Measurements from ENCODE around the gene SYT2.

SYT2 gene

DNA sequence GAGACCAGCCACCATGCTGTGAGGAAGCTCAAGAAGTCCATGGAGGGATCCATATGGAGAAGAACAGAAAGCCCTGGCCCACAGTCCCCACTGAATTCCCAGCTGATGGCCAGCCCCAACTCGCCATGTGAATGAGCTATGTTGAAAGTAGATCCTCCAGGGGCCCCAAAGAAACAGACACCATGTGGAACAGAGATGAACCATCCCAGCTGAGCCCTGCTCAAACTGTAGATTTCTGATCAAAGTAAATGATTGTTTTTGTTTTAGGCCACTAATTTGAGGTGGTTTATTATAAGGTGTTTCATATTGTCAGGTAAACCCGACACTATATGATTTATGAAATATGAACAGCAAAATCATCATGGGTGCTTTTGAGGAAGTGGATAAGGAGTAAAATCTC is 32.8 kb downstream of the SYT2 start:
- no peak for DNase-seq (ENCODE audit: low read depth)

DNA sequence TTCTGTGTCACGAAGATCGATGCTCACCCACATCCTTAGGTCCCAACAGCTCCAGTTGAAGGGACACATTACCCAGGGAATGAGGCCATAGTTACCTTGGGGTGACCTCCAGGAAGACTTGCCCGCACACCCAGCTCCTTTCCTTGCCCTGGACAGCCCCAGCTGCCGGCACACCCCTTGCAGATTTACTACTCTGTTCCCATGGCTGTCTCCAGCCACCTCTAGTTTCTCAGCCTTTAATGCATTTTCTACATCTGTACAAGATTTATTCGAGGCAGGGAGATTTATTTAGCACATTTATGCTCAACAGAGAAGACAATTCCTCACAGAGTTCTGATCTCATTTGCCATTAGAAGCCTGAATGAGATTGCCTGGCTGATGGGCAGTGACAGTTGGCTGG is 36.7 kb downstream of the SYT2 start:
- DNase-seq (ENCODE audit: low read depth): no peak

DNA sequence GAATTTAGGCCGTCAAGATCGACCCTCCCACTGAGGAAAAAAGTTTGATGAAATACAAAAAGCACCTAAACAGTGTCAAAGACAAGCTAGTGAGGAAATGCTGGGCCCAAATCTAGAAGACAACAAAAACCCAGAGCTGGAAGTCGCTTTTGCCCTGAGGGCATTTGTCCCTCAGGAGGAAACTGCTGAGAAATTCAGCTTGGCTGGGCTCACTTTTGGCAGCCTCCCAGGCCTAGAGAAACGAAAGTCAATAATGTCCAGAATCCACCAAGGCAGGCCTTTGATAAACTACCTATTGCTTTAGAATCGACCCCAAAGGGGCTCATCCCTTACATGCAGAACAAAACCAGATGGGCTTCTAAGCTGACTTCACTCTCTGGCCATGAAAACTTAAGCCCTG is 38.9 kb downstream of the SYT2 start:
- no peak for DNase-seq (ENCODE audit: low read depth)

DNA sequence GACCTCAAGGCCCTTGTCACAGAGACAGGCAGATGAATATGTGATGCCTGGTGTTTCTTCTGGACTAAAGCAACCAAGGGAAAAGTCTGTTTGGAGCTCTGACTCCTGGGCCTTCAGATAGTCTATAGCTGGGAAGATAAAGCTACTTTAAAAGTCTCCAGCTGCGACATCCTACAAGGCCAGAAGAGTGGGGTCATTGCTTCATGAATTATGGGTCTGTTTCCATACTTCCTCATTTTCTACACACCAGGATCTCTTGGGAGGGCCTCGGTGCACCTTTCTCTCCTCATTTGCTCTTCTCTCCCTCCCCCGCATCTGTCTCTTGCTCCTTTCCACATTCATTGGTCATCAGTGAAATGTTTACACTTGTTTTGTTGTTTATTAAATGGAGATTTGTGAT is 44.8 kb downstream of the SYT2 start:
- DNase-seq (ENCODE audit: low read depth): no peak

DNA sequence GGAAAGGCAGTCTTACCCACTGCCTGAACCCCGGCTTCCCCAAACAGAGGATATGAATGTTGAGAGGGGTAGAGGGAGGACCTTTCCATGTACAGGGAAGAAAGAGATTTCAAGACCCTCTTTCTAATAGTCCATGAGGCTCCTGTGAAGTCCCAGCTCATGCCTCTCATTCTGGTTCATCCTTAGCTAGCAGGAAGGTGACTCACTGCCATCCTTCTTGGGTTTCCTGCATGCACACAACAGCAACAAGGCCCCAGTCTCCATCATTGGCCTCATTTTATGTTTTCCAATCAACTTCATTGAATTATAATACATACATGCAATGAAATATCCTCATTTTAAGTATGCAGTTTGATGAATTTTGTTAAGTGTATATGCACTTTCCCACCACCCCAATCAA is 46.2 kb downstream of the SYT2 start:
- DNase-seq (ENCODE audit: low read depth): no peak

DNA sequence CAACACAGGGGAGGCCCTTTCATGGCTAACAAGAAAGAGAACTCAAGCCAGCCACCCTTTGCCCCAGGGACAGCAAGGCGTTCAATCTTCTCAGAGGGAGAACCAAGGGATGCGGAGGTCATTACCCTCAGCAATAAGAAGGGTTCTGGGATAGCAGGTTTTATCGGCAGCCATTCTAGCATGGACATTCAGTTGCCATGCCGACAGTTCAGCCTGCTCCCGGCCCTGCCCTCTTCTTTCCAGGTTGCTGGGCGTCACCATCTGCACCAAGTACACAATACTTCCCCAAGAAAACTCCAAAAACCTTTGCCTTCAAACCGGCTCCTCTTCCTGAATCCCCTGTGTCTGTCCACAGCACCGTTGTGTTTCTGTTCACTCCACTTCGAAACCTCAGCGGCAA is 47.1 kb downstream of the SYT2 start:
- DNase-seq (ENCODE audit: low read depth): no peak

DNA sequence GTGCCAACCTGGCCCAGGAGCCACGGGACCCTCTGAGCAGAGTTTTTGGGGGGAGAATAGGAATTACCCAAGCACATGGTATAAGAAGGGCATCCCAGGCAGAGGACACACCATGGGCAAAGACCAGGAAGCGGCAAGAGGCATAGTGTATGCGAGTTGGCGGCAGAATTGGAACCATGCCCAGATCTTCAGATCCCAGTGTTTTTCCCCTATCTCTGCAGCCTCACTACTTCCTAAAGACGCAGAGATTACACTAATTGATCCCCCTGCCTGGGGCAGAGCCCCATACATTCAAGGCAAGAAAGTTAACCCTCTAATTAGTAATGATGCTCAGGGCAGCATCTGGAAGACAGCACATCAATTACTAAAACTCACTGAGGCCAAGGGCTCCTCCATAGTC is 48.2 kb downstream of the SYT2 start:
- DNase-seq (ENCODE audit: low read depth): no peak

DNA sequence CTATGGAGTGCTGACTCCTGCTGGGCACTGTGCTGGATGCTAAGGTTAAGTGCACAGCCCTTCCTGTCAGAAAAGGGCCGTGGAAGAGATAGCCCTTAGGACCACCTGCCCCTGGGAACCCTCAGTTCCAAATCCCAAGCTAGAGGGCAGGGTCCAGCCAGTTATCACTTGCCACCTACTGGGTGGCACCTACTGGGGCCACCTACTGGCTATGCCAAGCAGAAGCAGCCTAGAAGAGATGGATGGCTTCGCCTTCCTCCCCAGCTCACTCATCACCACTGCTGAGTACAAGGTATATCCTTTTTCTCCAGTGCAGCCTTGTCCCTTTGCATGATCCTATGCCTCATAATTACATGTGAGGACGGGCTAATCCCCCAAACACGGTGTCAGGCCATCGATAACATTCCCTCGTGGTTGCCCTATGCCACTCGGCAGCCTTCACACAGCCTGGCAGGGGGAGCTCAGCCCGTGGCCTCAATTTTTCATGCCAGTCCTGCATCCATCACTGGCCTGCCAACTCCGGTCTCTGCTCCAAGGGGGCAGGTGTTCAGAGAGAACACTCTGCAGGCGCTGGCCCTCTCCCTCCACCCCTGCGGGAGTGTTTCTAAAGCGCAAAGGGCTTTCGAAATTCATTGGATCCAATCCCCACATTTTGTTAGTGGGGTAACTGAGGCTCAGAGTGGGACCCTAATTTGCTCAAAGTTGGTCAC is 49.0 kb downstream of the SYT2 start:
- DNase-seq (ENCODE audit: low read depth): no peak

DNA sequence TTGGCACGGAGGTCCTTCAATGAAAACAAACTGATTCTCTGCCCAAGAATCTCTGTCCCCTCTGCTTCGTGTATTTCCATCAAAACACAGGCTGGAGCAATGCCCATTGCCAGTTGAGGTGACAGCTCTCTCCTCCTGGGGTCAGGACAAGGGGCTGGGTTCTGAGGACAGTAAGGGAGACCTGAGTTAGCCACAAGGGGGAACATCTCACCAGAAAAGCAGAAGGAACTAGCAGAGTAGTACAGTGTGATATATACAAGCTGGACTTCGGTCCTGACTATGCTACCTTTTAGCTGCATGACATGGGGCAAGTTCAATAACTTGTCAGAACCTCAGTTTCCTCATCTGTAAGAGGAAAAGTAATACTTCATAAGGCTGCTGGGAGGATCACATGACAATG is 50.3 kb downstream of the SYT2 start:
- no peak for DNase-seq (ENCODE audit: low read depth)

DNA sequence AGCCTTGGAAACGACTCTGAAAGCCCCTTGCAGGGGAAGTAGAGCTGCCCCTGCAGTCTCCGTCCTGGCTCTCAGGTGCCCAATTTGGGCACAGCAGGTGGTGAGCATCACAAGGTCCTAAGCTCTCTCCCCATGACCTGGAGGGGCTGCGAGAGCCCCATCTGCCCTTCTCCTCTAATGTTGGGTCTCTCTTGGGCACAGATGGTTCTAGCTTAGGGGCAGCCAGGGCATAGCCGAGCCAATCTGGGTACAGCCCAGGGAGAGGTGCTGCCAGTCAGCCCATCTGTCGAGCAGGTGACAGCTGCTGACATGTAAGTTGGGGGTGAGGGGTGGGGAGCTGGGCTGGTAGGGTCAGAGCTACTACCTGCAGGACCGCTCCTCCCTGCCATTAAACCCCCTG is 50.7 kb downstream of the SYT2 start:
- DNase-seq (ENCODE audit: low read depth): no peak

DNA sequence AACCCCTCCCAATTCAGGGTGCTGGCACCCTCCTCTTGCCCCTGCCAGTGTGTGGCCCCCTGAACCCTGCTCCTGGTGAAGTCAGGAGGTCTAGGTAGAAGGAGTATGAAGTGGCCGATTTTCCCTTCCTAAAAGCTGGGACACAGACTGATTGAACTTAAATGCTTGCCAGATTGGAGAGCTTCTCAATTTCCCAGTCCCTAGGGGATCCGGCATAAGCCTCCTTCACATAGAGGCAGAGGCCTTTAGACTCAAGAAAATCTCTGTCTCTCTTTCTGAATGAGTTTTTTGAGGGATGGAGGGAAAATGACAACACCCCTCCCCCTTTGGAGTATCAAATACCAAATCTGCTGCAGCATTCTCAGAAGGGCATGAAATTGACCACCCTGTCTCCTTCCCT is 51.5 kb downstream of the SYT2 start:
- DNase-seq (ENCODE audit: low read depth): no peak

DNA sequence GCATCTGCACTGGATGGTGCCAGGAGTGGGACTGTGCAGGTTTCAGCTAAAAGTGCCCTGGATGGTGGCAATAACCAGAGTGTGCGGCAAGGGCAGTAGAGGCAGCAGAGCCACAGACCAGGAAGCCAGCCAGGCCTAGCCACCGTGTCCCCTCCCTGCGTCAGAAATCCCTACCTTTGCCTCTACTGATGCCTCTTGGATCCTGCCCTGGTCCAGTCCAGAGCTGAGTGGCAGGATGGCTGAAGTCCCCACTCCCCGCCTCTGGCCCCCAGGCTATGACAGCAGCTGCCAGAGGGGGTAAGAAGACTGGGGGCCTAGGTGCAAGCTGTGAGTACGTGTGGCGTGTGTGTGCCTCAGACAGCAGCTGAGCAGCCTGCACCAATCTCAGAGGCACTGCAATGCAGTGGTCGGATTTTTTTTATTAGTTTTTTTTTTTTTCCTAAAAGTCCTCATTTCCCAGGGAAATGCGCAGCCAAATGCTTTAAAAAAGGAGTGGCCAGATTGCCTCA is 51.9 kb downstream of the SYT2 start:
- DNase-seq (ENCODE audit: low read depth): no peak

DNA sequence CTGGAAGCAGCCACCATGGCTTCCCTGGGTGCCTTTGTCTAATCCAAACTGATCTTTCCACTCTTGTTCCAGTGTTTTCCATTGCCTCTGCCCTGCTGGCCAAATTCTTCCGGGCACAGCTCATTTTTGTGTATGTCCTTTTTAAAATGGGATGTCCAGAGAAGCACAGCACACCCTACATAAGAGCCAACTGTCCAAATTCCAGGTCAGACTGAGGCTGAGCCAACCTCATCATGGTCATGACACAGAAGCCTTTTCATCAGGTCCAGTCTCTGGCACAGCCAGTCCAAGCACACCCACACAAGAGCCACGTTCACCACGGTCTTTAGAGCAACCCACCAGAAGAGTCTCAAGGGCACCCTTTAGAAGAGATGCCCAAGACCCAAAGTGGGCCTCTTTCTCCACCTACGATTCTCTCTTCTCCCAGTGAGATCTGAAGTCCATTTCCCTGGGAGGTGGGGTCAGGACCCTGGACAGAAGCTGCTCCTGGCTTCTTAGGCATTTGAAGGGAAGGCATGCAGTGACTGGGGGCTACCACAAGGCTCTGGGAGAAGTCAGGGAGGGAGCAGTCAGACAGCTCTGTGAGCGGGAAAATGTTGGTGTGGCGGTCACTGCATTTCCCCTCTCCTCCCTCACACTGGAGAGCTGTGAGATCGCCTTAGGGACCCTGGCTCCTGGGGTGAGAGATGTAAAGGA is 53.2 kb downstream of the SYT2 start:
- no peak for DNase-seq (ENCODE audit: low read depth)

DNA sequence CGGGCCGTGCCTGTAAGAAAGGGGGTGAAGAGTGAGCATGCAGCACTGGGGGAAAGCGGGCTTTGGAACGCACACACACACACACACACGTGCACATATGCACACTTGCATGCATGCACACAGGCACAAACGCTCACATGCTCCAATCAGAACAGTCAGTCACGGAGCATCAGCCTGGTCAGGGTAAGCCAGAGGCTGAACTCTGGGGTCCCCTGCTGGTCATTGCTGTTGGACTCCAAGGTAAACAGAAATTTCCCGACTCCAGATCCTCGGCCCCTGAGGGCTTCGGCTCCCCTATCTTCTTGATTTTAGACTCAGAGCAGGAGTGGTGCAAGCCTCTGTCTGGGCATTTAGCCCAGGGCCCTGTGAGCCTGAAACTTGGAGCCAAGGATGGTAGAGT is 54.2 kb downstream of the SYT2 start:
- DNase-seq (ENCODE audit: low read depth): no peak

DNA sequence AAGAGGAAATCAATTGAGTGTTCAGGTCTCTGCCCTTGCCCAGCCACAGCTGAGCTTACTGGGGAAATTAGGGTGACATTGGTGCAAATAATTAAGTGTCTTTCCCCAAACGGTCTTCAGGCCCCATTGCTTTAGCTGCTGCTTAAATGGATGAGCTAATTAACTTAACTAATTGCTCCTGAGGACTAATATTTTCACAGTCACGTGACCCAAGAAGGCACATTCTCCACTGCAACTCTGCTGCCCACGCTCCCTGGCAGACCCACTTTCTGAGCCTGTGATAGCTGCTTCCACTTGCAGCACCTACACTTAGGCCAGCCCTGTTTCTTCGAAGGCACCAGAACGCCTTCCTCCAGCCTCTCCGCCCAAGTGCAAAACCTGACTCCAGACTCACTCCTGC is 56.2 kb downstream of the SYT2 start:
- DNase-seq (ENCODE audit: low read depth): no peak

DNA sequence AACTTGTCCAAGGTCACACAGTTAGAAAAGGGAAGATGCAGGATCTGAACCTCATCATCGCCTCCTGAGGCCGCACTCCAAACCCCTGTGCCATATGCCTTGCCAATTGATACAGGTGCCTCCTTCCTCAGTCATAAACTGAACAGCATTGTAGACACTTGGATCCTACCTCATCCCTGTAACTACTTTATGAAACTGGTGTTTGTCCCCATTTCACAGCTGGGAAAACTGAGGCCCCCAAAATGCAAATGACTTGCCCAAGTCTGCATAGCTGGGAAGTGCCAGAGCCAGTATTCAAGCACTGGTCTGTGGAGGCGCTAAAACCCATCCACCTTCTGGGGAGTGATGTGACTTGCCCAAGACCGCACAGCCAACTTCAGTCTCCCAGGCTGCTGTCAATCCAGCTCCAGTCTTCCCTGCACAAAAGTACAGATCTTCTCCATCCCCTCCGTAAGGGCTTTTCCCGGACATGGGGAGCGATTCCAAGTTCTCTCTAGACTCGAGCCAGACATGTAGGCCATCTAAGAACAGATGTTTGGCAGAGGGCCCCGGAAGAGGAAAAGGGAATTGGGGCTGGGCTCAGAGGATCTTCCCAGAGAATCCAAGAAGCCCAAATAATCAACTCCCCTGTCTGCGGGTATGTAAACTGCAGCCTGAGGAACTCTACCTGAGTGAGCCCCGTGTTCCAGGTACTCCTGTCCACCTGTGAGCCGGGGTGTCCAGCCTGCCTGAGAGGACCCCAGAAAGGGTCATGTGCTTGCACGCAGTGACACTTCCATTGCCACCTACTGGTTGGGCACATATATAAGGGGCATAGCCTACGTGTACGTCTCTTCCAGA is 60.5 kb downstream of the SYT2 start:
- DNase-seq (ENCODE audit: low read depth): no peak

DNA sequence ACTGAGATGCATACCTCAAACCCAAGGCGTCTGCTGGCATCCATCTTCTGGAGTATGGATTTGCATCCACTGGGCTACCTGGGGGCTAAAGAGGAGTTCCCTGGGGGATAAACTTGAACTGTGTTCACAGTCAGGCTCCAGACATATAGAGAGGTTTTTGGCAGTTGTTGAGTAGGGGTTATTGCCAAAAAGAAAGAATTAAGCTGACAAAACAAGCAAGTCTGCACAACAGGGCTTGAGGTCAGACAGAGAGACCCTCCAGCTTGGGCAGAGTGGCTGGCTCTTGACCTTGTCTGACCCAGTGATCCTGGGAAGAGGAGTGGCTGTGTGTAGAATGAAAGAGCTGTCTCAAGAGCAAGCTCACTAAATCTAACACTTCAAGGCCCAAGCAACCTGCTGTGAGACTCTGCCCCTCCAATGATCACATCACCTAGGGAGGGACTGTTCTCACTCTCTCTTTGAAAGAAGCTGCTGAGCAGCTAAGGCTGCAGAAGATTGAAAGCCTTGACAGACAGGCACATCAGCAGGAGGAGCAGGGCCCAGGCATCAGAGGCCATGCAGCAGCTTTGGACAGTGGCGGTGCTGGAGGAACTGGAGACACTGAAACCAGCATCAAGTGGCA is 61.5 kb downstream of the SYT2 start:
- no peak for DNase-seq (ENCODE audit: low read depth)

DNA sequence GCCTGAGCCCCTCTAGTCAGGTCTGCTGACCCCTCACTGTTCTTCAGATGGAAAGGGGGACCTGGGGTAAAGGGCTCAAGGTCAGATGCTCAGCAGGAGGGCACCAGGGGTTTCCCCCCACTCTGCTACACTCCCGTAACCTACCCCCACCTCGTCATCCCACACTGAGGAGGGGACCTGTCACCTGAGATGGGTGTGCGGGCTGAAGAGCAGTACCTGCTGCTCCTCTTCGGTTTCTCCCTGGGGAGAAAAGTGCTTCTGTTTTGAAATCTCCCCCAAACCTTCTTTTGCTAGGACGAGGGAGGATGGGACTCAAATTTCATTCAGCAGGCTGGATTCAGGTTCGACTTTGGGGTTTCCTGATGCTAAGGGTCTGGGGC is 65.2 kb downstream of the SYT2 start:
- DNase-seq (ENCODE audit: low read depth): no peak

DNA sequence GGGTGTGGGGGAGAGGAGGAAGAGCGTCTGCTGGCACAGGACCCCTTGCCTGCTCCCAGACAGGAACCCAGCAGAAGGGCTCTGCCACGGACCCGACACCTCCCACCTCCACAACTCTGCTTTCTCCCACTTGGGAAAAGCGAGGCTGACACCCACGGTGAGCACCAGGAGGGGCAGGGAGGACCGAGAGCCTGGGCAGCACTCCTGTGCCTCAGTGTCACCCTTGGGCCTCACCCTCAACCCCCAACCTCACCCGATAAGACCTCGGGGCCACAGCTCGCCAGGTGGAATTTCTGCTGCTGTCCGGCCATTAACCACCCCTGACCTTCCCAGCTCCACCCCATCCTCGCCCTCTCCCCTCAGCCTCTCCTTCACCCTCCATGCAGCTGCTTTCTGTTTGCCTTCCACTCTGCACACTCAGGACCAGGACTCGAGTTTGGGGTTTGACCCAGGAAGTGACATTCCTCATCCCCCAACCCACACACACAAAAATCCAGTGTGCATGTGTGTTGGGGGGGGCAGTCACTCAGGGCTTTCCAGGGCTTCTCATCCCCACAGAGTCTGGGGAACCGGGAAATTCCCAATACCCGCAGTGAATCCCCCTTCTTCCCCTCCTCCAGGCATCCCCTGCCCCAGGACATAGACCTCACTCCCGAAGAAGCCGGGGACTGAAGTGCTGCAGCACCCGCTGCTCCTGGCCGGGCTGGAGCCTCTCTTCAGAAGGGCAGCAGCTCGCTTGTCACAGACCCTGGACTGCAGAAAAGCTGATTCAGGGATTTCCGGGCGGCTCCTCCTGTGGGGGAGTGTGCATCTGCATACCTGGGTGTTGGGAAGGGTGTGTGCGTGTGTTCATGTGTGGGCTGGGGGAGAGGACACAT is 65.8 kb downstream of the SYT2 start:
- DNase-seq (ENCODE audit: low read depth): no peak

DNA sequence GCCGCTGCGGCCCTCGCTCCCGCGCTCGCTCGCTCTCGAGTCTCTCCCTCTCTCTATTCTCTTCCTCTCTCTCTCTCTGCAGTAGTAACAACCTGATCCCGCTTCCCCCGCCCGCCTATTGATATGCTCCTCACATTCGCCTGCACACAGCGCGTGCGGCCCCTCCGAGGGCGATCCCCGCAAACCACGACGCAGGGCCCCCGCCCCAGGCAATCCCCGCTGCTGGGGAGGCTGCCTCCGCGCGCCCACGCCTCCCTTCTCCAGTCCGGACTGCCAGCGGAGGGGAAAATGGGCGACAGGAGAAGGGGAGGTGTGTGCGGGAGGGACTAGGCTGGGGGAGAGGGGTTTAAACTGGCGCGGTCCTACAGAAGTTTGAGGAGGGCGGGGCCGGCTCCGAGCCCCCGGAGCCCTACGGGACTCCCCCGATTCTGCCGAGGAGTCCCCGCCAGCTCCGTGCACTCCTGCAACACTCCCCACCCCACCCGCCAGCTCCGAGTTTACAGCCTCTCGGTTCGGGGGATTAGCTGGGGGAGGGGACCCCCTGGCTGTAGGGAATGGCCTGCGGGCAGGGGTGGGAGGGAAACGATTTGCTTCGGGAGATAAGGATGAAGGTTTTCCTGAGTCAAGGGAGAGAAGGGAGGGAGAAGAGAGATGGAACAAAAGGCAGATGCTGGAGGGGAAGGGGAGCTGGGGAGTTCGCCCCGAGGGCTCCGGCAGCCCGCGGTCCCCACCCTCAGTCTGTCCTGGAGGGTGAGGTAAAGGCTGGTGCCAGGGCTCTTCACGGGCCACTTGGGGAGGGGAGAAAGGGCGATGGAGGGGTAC is 66.6 kb downstream of the SYT2 start:
- DNase-seq (ENCODE audit: low read depth): peak; percentile 3

Data from activated T-helper 1 cell treated with Interleukin-2 at 50 U/mL for 16 hours (primary cell).